Tibial nerve (tissue), 4 donors: ENCODE data around the gene DNAH6. TPM values are rescaled to one million over a fixed set of nuclear protein-coding genes. Genes with fewer than 3 reads are reported as not detected.

Experiments
- DNase-seq, 2 donors: peaks; one replicate each; pipeline ENCODE4 v3.0.0-alpha.2; 2019; ENCODE audit warnings: low spot score in 2 of 2
- H3K27ac ChIP-seq, 4 donors: fragments of 200-600 bp; sonication (generic) in 3 of 4; one replicate each; pipeline ENCODE4 v1.5.1; 2017 to 2019; ENCODE audit warnings: mild to moderate bottlenecking in 1 of 4
- H3K27me3 ChIP-seq, 2 donors: fragments of 200-600 bp; sonication (generic) in 1 of 2; one replicate each; pipeline versions ENCODE4 v1.5.1 to v1.6.0; 2017 to 2019
- H3K36me3 ChIP-seq, 3 donors: fragments of 200-600 bp; sonication (generic); one replicate each; pipeline ENCODE4 v1.5.1; 2018 to 2019
- H3K4me1 ChIP-seq, 4 donors: fragments of 200-600 bp; sonication (generic) in 3 of 4; one replicate each; pipeline ENCODE4 v1.5.1; 2017 to 2019
- H3K4me3 ChIP-seq, 4 donors: fragments of 200-600 bp; sonication (generic) in 3 of 4; one replicate each; pipeline ENCODE4 v1.5.1; 2017 to 2019; ENCODE audit warnings: mild to moderate bottlenecking in 1 of 4, moderate library complexity in 1 of 4
- H3K9me3 ChIP-seq, 4 donors: fragments of 200-600 bp; sonication (generic) in 3 of 4; one replicate each; pipeline ENCODE4 v1.5.1; 2017 to 2019
- EP300 ChIP-seq, 2 donors: sonication (generic); formaldehyde crosslinking; IDR thresholded peaks; one replicate each; pipeline ENCODE4 v1.6.1; 2017; ENCODE audit warnings: antibody characterized with exemption in 2 of 2, mild to moderate bottlenecking in 1 of 2
- POLR2A ChIP-seq, 2 donors: fragments of 450-650 bp; IDR thresholded peaks; one replicate each; pipeline ENCODE4 v1.6.1; 2017; ENCODE audit warnings: antibody characterized with exemption in 2 of 2, mild to moderate bottlenecking in 2 of 2, moderate library complexity in 2 of 2
- WGBS, 2 donors: methylation state at CpG; one replicate each; pipeline ENCODE4 v1.1.5; 2018; 5-methylcytosine and 5-hydroxymethylcytosine counted together
- total RNA-seq, 4 donors: library from RNA; depleted of rRNA; stranded (reverse); fragments of >200 nt; gene quantifications; one replicate each; pipeline ENCODE4 v1.1.0, GENCODE V29; 2016
- TF ChIP-seq, protein P1 (sequence below), 5 experiments: fragments of 200-600 bp in 3 of 5; fragments of 450-650 bp in 2 of 5; sonication (generic) in 3 of 5; IDR thresholded peaks; one replicate each; pipeline ENCODE4 v1.5.1; 2016 to 2019; ENCODE audit warnings: antibody characterized with exemption in 5 of 5, mild to moderate bottlenecking in 3 of 5, moderate library complexity in 2 of 5

DNAH6 gene
- total RNA-seq, 4 donors from 2014 or later = 2.2 to 5.9 (median 2.7) TPM

DNA sequence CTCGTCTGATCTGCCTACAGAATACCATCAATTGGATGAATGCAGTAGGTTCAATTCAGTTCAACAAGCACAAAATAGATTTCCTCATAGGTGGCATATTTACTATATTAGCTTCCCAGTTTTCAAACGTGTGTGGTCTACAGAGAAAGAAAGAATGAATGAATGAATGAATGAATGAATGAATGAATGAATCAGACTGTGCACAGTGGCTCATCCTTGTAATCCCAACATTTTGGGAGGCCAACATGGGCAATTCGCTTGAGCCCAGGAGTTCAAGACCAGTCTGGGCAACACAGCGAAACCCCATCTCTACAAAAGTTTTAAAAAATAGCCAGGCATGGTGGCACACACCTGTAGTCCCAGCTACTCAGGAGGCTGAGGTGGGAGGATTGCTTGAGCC is 269.7 kb downstream of the DNAH6 start:
- Histone ChIP-seq H3K27me3 (no peaks in the 10 kb centered on the region), H3K36me3 (peaks cover 0 to 6% (median 0%) of the 10 kb centered on the region in 3 donors), H3K4me1 (peaks cover 0 to 13% (median 0%) of the 10 kb centered on the region in 4 donors), H3K27ac (no peak overlapping the region), H3K4me3 (no peak overlapping the region), H3K9me3 (no peaks in the 10 kb centered on the region)
- DNase-seq = no peak
- TF ChIP-seq EP300 (IDR thresholded peaks at IDR 0.05) (no peak), POLR2A (IDR thresholded peaks at IDR 0.05) (no peak)
- TF ChIP-seq, protein P1, sequence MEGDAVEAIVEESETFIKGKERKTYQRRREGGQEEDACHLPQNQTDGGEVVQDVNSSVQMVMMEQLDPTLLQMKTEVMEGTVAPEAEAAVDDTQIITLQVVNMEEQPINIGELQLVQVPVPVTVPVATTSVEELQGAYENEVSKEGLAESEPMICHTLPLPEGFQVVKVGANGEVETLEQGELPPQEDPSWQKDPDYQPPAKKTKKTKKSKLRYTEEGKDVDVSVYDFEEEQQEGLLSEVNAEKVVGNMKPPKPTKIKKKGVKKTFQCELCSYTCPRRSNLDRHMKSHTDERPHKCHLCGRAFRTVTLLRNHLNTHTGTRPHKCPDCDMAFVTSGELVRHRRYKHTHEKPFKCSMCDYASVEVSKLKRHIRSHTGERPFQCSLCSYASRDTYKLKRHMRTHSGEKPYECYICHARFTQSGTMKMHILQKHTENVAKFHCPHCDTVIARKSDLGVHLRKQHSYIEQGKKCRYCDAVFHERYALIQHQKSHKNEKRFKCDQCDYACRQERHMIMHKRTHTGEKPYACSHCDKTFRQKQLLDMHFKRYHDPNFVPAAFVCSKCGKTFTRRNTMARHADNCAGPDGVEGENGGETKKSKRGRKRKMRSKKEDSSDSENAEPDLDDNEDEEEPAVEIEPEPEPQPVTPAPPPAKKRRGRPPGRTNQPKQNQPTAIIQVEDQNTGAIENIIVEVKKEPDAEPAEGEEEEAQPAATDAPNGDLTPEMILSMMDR (IDR thresholded peaks at IDR 0.05) = no peak
- 84 to 92% methylated on average over 4 of the region's 4 CpGs for WGBS, 2 donors

GRCh38 chr2:84786601-84787000 is 270.3 kb downstream of the DNAH6 start:
- no peak for DNase-seq
- Histone ChIP-seq H3K9me3 (no peaks in the 10 kb centered on the region), H3K36me3 (peaks cover 0 to 6% (median 0%) of the 10 kb centered on the region in 3 donors), H3K27ac (no peak overlapping the region), H3K4me3 (no peak overlapping the region), H3K27me3 (no peaks in the 10 kb centered on the region), H3K4me1 (peaks cover 0 to 11% (median 0%) of the 10 kb centered on the region in 4 donors)
- no peak for TF ChIP-seq EP300 (IDR thresholded peaks at IDR 0.05)
- no peak for TF ChIP-seq POLR2A (IDR thresholded peaks at IDR 0.05)
- TF ChIP-seq, protein P1 (IDR thresholded peaks at IDR 0.05) = no peak

DNA sequence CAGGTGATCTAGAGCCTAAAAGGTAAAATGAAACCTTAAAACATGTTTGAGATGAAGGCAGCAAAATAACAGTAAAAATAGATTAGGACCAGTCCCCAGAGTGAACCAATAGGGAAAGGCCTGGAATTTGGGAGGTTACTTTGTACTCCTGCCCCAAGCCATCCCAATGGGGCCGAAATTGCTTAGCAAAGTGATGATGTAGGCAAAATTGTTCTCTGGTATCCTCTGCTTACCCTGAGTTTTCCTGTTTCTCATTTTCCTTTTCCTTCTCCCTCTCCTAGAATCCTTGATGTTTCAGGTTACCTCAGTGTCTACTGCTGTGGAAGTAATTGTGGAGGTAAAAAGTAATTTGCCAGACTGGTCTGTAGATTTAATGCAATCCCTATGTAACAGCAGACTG is 271.7 kb downstream of the DNAH6 start:
- H3K4me3 ChIP-seq = no peak overlapping the region
- H3K27ac ChIP-seq = no peak overlapping the region
- H3K9me3 ChIP-seq = no peaks in the 10 kb centered on the region
- no peak for DNase-seq
- H3K36me3 ChIP-seq = no peaks in the 10 kb centered on the region
- no peaks in the 10 kb centered on the region for H3K4me1 ChIP-seq
- 59 to 90% methylated on average over 1 of the region's 1 CpG for WGBS, 2 donors
- TF ChIP-seq POLR2A (IDR thresholded peaks at IDR 0.05) (no peak), EP300 (IDR thresholded peaks at IDR 0.05) (no peak)
- TF ChIP-seq, protein P1 (IDR thresholded peaks at IDR 0.05) = no peak
- no peaks in the 10 kb centered on the region for H3K27me3 ChIP-seq

- no peak for DNase-seq
- Histone ChIP-seq H3K4me3 (no peak overlapping the region), H3K4me1 (no peaks in the 10 kb centered on the region), H3K36me3 (no peaks in the 10 kb centered on the region), H3K9me3 (no peaks in the 10 kb centered on the region), H3K27me3 (no peaks in the 10 kb centered on the region), H3K27ac (no peak overlapping the region)
- 75 to 81% methylated on average over 3 of the region's 3 CpGs for WGBS, 2 donors
- TF ChIP-seq POLR2A (IDR thresholded peaks at IDR 0.05) (no peak), EP300 (IDR thresholded peaks at IDR 0.05) (no peak)
- TF ChIP-seq, protein P1 (IDR thresholded peaks at IDR 0.05) = no peak
These were observed 272.2 kb downstream of the DNAH6 start for GRCh38 chr2:84788498-84788897.

GRCh38 chr2:84792856-84793522 is 276.7 kb downstream of the DNAH6 start:
- H3K4me3 ChIP-seq = no peak overlapping the region
- no peaks in the 10 kb centered on the region for H3K4me1 ChIP-seq
- H3K36me3 ChIP-seq = no peaks in the 10 kb centered on the region
- H3K9me3 ChIP-seq = no peaks in the 10 kb centered on the region
- no peak for DNase-seq
- no peaks in the 10 kb centered on the region for H3K27me3 ChIP-seq
- WGBS, 2 donors = 90 to 96% methylated on average over 4 to 6 of the region's 6 CpGs
- no peak overlapping the region for H3K27ac ChIP-seq
- TF ChIP-seq, protein P1 (IDR thresholded peaks at IDR 0.05) = no peak
- TF ChIP-seq EP300 (IDR thresholded peaks at IDR 0.05) (no peak), POLR2A (IDR thresholded peaks at IDR 0.05) (no peak)
